ENCODE data around the gene WNT6. TPM values are rescaled to one million over a fixed set of nuclear protein-coding genes. Genes with fewer than 3 reads are reported as not detected.

WNT6 gene
- total RNA-seq, 2 experiments from 2014 or later: 0.25 to 0.34 TPM

GRCh38 chr2:218813771-218814460 is 45.7 kb upstream of the WNT6 start:
- ATAC-seq: no peak
- no peaks in the 10 kb centered on the region for H3K36me3 Mint-ChIP-seq (ENCODE audit: low read depth)
- ChIA-PET CTCF (interaction anchor here (1.7 kb wide), 1 partner anchor 34 kb away, joined by 5 read pairs; no protein-coding TSS in a partner anchor), POLR2A (interaction anchor here (1.1 kb wide), 2 partner anchors 14 to 33 kb away, joined by 3 to 6 read pairs; no protein-coding TSS in a partner anchor)
- intact Hi-C loops (cut with micrococcal nuclease): no loop called here
- H3K27ac Mint-ChIP-seq: no peak overlapping the region
- peaks cover 12% of the 10 kb centered on the region for H3K27me3 Mint-ChIP-seq
- no peak overlapping the region for H3K4me3 Mint-ChIP-seq
- no peaks in the 10 kb centered on the region for H3K4me1 Mint-ChIP-seq (ENCODE audit: low read depth)
- no peak for TF ChIP-seq CTCF (IDR thresholded peaks at IDR 0.05)
- no peak for DNase-seq
- no peaks in the 10 kb centered on the region for H3K9me3 Mint-ChIP-seq

GRCh38 chr2:218814540-218815243 is 44.9 kb upstream of the WNT6 start:
- TF ChIP-seq CTCF (IDR thresholded peaks at IDR 0.05): no peak
- Mint-ChIP-seq H3K36me3 (ENCODE audit: low read depth) (no peaks in the 10 kb centered on the region), H3K4me1 (ENCODE audit: low read depth) (no peaks in the 10 kb centered on the region), H3K27ac (no peak overlapping the region), H3K4me3 (no peak overlapping the region), H3K27me3 (peaks cover 10% of the 10 kb centered on the region), H3K9me3 (no peaks in the 10 kb centered on the region)
- no peak for DNase-seq
- ATAC-seq: no peak
- CTCF ChIA-PET: interaction anchor here (1.7 kb wide), 1 partner anchor 33 kb away, joined by 5 read pairs; no protein-coding TSS in a partner anchor
- POLR2A ChIA-PET: no interaction called here
- intact Hi-C loops (cut with micrococcal nuclease): no loop called here

GRCh38 chr2:218815244-218815637 is 44.4 kb upstream of the WNT6 start:
- no peaks in the 10 kb centered on the region for H3K4me1 Mint-ChIP-seq (ENCODE audit: low read depth)
- H3K4me3 Mint-ChIP-seq: no peak overlapping the region
- DNase-seq (no peak), ATAC-seq (no peak)
- H3K9me3 Mint-ChIP-seq: no peaks in the 10 kb centered on the region
- ChIA-PET POLR2A (no interaction called here), CTCF (interaction anchor here (1.7 kb wide), 1 partner anchor 32 kb away, joined by 5 read pairs; no protein-coding TSS in a partner anchor)
- H3K36me3 Mint-ChIP-seq (ENCODE audit: low read depth): no peaks in the 10 kb centered on the region
- no peak for TF ChIP-seq CTCF (IDR thresholded peaks at IDR 0.05)
- peaks cover 10% of the 10 kb centered on the region for H3K27me3 Mint-ChIP-seq
- H3K27ac Mint-ChIP-seq: no peak overlapping the region
- intact Hi-C loops (cut with micrococcal nuclease): no loop called here

GRCh38 chr2:218815649-218816048 is 44.0 kb upstream of the WNT6 start:
- ATAC-seq: no peak
- ChIA-PET CTCF (interaction anchor here (1.7 kb wide), 1 partner anchor 32 kb away, joined by 5 read pairs; no protein-coding TSS in a partner anchor), POLR2A (no interaction called here)
- no peak overlapping the region for H3K27ac Mint-ChIP-seq
- H3K9me3 Mint-ChIP-seq: no peaks in the 10 kb centered on the region
- intact Hi-C loops (cut with micrococcal nuclease): no loop called here
- H3K27me3 Mint-ChIP-seq: peaks cover 10% of the 10 kb centered on the region
- no peaks in the 10 kb centered on the region for H3K4me1 Mint-ChIP-seq (ENCODE audit: low read depth)
- H3K4me3 Mint-ChIP-seq: no peak overlapping the region
- DNase-seq: no peak
- TF ChIP-seq CTCF (IDR thresholded peaks at IDR 0.05): no peak
- no peaks in the 10 kb centered on the region for H3K36me3 Mint-ChIP-seq (ENCODE audit: low read depth)

GRCh38 chr2:218816561-218817011 is 43.0 kb upstream of the WNT6 start:
- TF ChIP-seq CTCF (IDR thresholded peaks at IDR 0.05): no peak
- POLR2A ChIA-PET: no interaction called here
- CTCF ChIA-PET: interaction anchor here (1.3 kb wide), 1 partner anchor 20 kb away, joined by 3 read pairs; no protein-coding TSS in a partner anchor
- Mint-ChIP-seq H3K36me3 (ENCODE audit: low read depth) (no peaks in the 10 kb centered on the region), H3K27me3 (peaks cover 10% of the 10 kb centered on the region), H3K9me3 (no peaks in the 10 kb centered on the region), H3K27ac (no peak overlapping the region), H3K4me1 (ENCODE audit: low read depth) (no peaks in the 10 kb centered on the region), H3K4me3 (no peak overlapping the region)
- DNase-seq: no peak
- ATAC-seq: no peak
- intact Hi-C loops (cut with micrococcal nuclease): no loop called here

Data from activated CD8-positive, alpha-beta T cell treated with anti-CD3 and anti-CD28 coated beads for 36 hours (primary cell).